VCaP (cell line): Measurements from ENCODE around the gene F2R.

Experiments used
- H3K27ac ChIP-seq: fragments of 450-650 bp; 2 replicates; pipeline ENCODE4 v1.5.1; 2017
- TF ChIP-seq, protein P1 (sequence below): fragments of 450-650 bp; conservative IDR thresholded peaks from 2 replicates; pipeline ENCODE4 v1.5.1; 2017; ENCODE audit warnings: mild to moderate bottlenecking, moderate library complexity

The F2R gene

DNA sequence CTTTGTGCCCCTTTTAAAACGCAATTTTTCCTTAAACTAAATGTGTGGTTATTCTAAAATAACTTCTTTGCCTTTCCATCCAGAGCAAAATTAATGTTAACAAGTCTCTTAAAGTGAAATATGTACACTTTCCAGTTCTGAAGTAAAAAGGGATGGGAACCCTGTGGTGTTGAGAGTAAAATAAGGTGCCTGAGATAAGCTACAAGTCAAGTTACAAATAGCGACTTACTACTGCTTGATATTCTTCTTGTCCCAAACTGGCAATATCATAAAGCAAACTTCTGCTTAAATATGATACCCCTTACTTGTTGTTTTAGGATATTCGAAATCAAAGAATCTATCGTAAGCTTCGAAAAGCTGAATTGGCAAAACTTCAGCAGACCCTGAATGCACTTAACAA lies 18.3 kb upstream of the F2R start:
- TF ChIP-seq, protein P1, sequence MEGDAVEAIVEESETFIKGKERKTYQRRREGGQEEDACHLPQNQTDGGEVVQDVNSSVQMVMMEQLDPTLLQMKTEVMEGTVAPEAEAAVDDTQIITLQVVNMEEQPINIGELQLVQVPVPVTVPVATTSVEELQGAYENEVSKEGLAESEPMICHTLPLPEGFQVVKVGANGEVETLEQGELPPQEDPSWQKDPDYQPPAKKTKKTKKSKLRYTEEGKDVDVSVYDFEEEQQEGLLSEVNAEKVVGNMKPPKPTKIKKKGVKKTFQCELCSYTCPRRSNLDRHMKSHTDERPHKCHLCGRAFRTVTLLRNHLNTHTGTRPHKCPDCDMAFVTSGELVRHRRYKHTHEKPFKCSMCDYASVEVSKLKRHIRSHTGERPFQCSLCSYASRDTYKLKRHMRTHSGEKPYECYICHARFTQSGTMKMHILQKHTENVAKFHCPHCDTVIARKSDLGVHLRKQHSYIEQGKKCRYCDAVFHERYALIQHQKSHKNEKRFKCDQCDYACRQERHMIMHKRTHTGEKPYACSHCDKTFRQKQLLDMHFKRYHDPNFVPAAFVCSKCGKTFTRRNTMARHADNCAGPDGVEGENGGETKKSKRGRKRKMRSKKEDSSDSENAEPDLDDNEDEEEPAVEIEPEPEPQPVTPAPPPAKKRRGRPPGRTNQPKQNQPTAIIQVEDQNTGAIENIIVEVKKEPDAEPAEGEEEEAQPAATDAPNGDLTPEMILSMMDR: no peak
- H3K27ac ChIP-seq: no peak overlapping the region

DNA sequence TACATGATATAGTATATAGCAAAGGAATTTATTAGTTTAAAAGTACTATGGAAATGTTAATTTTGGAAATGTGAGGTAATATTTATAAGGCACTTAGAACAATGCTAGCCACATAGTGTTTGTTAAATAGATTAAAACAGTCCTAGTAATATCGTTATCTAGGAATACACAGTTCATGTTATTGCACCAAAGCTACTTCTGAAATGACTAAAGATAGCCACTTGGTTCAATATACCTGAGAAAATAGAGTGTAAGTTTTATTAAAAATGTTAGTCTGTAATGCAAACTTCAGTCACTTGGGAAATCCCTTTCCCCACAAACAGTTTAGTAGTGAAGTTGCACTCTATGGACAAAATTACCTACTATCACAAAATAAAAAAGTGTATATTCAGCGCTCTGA lies 15.4 kb upstream of the F2R start:
- no peak overlapping the region for H3K27ac ChIP-seq
- TF ChIP-seq, protein P1: no peak

DNA sequence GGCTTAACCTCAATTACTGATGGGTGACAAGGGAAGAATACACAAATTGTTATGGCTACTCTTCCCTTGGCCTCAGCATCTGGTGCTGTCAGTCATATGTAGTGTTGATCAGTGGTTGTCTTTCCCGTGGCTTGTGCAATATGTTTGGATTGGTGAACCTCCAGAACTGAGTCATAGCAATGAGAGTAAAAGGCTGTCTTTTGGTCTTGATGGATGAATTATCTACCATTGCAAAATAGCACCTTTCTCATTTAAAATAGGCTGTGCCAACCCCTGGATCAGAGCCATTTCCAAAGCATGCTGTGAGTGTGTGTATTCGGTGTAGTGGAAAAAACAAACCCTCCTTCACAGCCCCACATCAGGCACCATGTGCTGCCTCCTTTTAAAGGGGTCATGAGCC lies 14.6 kb upstream of the F2R start:
- TF ChIP-seq, protein P1: no peak
- no peak overlapping the region for H3K27ac ChIP-seq

DNA sequence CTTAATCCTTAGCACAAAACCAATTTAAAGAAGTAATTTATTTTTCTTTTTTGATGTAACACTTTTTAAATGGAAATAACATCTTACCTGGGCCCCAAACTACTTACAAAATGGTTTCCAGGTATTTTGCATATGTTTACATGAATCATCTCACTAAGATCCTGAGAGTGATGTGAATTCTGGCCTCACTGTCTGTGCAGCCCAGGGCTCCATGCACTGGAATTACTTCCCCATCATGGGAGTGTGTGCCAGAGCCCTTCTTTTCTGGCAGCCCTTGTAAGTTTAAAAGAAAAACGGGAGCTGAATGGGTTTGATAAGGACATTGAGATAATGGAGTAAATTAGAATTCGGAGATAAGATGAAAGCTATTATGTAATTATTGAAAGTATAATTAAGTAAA lies 12.2 kb upstream of the F2R start:
- no peak overlapping the region for H3K27ac ChIP-seq
- TF ChIP-seq, protein P1: no peak

DNA sequence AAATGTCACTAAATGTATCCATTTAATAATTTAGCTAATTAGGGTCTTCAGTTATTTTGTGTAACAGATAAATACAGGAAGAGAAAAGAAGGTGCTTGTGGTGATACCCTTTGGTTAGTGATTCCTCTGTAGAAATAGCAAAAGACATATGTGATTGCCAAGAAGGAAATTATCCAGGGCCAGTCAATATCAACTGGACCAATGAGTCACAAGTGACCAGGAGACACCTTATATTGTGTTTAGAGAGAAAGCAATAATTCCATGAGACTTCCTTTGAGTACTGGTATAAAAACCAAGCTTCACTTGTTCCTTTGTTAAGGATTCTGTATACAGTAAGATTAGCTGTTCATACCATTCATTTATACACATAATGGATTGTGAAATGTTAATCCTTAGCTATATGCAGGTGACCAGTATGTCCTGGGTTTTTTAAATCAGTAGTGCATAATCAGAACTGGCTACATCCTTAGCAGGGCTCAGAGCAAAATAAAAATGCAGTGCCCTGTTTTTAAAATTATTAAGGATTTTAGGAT lies 11.7 kb upstream of the F2R start:
- TF ChIP-seq, protein P1: no peak
- no peak overlapping the region for H3K27ac ChIP-seq

DNA sequence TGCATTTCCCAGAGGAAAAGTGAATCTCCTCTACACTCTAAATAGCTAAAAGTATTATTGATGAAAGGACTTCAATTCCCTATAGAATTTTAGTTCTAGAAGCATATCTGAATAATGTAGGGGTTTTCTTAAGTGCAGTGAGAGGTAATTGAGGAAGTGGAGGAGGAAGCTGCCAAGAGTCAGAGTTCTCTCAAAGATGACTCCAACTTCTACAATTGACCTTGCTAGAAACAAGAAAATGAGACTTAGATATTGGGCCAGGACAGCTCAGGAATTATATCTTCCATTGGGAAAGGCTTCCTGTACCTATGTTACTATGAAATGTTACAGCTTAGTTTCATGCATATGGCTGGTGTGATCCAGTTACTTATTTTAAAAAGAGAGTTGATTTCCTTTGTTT lies 10.4 kb upstream of the F2R start:
- H3K27ac ChIP-seq: no peak overlapping the region
- TF ChIP-seq, protein P1: no peak

DNA sequence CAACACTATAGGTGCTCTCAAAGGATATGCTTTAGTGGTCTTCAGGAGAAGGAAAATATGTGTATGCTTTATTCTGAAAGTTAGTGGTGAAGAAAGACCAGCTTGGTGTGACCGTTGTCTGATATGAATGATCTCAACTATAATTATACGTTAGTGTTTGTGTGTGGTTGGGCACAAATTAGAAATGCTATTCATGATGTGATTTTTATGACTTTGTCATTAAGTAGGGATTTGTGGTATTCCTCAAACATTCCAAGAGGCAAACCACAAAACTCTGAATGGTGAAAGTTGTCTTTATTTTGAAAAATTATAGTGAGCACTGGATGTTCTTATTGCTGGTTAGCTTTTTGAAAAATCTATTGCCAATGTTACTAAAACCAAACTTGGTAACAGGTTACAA lies 6.2 kb upstream of the F2R start:
- TF ChIP-seq, protein P1: no peak
- no peak overlapping the region for H3K27ac ChIP-seq
